Gastrocnemius medialis (tissue), 4 donors: ENCODE measurements around the gene ART4.

Source experiments
- POLR2A ChIP-seq, 2 donors: fragments of 450-650 bp; IDR thresholded peaks; one replicate each; pipeline ENCODE4 v1.6.1; 2017; ENCODE audit warnings: antibody characterized with exemption in 2 of 2, mild to moderate bottlenecking in 2 of 2, moderate library complexity in 2 of 2
- TF ChIP-seq, protein P1 (sequence below), 5 experiments: fragments of 450-650 bp in 3 of 5; fragments of 200-600 bp in 2 of 5; sonication (generic) in 2 of 5; IDR thresholded peaks in 4 of 5; conservative IDR thresholded peaks in 1 of 5; 1 replicate in 4 of 5; 2 replicates in 1 of 5; pipeline ENCODE4 v1.5.1; 2016 to 2019; ENCODE audit warnings: antibody characterized with exemption in 5 of 5, mild to moderate bottlenecking in 3 of 5, moderate library complexity in 3 of 5

DNA sequence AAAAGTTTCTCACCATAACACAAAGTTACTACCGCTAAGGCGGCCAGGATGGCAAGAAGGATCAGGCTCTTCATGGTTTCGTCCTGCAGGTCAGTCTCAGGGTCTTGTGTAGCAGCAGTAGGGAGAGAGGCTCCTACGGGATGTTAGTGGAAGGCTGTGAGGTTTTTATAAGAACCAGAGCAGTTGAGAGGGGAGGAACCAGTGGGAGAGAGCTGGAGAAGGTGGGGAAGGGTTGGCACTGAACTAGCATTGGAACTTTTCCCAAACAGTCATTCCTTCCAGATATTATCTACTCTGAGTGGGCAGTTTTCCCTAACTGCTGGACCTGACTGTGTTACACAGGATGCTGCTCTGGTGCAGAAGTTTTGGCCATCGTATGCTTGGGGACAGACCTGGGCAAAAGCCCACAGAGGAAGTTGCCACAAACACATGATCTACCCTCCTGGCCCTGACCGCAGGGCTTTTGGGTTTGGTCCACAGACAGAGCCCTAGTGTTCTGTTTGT lies 42.4 kb upstream of the ART4 start, which contains the start of gene MGP:
- peak; percentile 15 to 55 for TF ChIP-seq POLR2A (IDR thresholded peaks at IDR 0.05)
- TF ChIP-seq, protein P1, sequence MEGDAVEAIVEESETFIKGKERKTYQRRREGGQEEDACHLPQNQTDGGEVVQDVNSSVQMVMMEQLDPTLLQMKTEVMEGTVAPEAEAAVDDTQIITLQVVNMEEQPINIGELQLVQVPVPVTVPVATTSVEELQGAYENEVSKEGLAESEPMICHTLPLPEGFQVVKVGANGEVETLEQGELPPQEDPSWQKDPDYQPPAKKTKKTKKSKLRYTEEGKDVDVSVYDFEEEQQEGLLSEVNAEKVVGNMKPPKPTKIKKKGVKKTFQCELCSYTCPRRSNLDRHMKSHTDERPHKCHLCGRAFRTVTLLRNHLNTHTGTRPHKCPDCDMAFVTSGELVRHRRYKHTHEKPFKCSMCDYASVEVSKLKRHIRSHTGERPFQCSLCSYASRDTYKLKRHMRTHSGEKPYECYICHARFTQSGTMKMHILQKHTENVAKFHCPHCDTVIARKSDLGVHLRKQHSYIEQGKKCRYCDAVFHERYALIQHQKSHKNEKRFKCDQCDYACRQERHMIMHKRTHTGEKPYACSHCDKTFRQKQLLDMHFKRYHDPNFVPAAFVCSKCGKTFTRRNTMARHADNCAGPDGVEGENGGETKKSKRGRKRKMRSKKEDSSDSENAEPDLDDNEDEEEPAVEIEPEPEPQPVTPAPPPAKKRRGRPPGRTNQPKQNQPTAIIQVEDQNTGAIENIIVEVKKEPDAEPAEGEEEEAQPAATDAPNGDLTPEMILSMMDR (IDR thresholded peaks at IDR 0.05 in 4 of 5, conservative IDR thresholded peaks at IDR 0.05 in 1 of 5): no peak
